Brain pericyte (primary cell): ENCODE data around the gene MYO18B.

Source experiments
- DNase-seq: peaks from one replicate; pipeline ENCODE4 v3.0.0-alpha.2; 2012; ENCODE audit warnings: low read depth, low spot score

Gene MYO18B

DNA sequence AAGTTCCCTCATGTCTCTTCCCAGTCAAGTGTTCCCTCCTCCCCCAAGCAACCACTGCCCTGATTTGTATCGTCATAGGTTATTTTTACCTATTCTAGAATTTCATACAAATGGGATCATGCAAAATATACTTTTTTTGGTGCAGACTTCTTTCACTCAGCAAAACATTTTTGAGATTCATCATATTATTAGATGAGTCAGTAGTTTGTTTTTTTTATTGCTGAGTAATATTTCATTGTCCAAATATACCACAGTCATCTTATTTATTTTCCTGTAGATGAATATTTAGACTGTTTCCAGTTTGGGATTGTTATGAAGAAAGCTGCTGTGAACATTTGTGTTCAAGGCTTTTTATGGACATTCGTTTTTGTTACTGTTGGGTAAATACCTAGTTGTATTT lies 301.0 kb downstream of the MYO18B start:
- no peak for DNase-seq

DNA sequence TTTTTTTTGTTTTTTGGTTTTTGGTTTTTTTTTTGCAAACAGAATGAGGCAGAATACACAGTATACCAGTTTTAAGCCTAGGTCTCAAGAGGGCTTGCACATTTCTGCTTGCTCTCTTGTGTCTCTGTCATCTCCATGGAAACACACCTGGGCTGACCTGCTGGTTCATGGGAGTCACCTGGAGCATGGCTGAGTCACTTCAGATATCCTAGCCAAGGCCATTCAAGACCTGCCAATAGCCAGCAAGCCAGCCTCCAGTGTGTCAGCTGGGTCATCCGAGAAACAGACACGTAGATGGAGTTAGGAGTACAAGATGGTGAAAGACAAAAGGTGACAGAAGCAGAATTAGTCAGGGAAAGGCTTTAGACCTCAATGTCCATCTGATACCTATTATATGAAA lies 303.1 kb downstream of the MYO18B start:
- DNase-seq, result no peak

DNA sequence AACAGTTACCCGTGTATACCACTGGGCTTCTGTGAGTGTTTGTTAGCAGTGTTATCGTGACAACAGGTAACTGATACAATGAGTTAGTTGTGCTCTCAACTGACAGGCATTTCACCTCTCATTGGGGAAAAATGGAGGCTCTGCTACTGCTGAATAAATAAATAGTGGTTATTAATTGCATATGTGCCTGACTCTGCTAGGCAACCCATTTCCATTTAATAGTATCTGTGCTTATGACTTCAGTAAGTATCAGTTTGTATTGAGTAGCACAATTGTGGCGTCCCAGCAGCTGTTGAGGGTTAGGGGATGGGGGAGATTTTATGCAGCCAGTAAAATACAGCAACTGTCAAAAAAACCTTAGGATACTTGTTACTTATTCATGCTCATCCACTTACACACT lies 303.9 kb downstream of the MYO18B start:
- DNase-seq, result no peak

DNA sequence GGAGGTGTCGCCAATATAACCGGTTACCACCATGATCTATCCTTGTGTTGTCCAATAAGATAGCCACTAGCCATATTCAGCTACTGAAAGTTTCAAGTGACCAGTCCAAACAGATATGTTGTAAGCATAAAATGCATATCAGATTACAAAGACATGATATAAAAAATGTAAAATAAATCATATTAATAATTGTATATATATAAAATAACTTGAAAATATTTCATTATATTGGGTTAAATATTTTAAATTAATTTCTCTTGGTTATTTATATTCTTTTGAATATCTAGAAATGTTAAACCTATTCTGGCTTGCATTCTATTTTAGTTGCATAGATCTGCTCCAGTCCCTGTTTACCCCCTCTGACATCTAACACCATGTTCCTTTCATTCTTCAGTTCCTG lies 305.5 kb downstream of the MYO18B start:
- no peak for DNase-seq

DNA sequence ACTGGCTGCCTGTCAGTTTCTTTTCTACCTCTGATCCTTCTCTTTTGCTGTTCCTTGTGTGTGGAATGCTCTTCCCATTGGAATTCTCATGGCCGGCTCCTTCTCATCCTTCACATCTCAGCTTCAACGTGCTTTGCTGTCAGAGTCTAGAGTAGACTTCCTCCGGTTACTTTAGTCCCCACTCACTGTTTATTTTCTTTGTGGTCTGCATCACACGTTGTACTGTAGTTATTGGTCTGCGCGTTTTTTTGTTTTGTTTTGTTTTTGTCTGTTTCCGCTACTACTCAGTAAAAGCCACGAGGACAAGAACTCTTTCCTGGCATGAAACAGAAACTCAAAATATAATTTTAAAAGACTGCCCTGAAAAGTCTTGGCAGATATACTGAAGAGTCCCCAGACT lies 305.9 kb downstream of the MYO18B start:
- no peak for DNase-seq

DNA sequence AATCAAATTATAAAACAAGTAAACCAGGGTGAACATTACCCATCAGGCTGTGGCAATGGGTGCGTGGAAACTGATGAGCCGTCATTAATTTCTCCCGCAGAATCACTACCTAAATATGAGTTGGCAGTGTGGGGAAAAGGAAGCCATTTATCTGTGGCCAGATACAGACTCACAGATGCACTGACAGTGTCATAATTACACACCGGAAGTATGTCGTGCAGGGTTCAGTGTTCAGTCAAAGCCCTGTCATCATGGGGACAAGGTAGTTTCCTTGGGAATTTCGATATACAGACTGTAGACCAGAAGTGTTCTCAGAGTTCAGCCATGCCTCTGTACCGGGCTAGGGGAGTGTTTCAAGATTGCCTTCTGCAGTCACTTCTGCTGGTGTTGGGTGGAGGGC lies 308.1 kb downstream of the MYO18B start:
- no peak for DNase-seq

DNA sequence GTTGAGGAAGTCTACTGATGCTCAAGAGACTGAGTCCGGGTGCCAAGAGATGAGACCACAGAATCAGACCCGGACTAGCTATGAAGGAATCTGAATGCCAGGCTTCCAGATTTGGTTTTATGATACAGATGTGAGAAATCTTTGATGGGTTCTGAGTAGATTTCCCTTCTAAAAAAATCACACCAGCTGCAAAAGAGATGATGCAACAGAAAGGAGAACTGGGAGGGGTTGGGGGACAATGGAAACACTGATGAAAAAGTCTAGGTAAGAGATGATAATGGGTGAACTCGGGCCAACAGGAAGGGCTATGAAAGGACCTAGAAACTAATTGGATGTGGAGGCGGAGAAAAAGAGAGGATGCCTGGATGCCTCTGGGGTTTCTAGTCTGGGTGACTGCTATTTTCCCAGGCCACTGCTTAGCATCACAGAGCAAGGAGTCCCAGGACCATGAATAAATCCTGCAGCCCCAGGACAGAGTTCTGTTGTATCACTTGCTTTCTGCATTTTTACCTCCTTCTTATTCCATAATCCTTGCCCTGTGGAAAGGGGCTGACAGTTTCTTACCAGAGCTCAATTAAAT lies 311.8 kb downstream of the MYO18B start:
- no peak for DNase-seq

DNA sequence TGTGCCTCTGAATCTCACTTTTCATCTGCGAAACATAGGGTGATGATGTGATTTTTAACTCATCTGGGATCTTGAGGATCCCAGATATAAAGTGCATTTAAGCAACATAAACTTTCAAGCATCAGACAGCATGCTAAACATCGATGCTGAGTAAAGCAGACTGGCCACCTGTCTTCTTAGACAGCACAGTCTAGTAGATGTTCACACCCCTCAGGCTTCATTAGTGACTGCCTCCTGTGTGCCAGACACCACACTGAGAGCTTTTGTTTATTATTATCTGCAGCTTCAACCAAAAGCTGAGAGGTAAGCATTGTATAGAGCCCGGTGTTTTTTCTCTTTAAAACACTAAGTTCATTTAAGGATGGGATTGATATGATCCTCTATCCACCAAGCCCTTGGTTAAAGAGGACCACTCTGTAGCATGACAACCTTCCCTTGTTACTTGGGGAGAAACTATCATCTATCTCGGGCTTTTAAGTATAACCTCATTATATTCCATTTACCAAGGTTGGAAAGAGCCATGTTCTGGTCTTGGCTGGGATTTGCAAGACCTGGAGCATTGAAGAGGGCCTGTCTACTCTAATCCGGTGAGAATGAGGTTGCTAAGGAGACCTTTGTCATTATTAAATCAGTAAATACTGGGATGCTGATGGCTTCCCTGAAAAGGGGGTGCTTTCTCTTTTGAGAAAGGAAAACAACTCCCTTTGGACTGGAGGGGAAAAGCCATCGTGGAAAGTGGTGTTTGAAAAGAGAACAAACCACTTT lies 313.0 kb downstream of the MYO18B start:
- no peak for DNase-seq

DNA sequence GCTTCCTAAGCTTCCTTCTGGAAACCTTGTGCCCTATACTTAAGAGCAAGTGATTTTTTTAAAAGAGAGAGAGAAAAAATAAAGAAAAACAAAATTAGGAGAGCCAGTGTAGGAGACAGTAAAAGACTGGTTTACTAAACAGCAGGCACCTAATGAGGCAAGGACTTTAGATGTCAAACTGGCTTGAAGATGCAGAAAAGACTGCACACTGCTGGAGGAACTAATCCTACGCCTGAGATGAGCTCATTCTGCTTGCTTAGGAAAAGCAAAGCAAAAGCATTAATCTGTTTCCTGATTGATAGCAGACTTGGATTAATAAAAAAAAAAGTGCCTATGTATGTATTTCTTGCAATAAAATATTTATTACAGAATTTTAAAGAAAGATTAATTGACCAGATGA lies 313.7 kb downstream of the MYO18B start:
- DNase-seq, result no peak

DNA sequence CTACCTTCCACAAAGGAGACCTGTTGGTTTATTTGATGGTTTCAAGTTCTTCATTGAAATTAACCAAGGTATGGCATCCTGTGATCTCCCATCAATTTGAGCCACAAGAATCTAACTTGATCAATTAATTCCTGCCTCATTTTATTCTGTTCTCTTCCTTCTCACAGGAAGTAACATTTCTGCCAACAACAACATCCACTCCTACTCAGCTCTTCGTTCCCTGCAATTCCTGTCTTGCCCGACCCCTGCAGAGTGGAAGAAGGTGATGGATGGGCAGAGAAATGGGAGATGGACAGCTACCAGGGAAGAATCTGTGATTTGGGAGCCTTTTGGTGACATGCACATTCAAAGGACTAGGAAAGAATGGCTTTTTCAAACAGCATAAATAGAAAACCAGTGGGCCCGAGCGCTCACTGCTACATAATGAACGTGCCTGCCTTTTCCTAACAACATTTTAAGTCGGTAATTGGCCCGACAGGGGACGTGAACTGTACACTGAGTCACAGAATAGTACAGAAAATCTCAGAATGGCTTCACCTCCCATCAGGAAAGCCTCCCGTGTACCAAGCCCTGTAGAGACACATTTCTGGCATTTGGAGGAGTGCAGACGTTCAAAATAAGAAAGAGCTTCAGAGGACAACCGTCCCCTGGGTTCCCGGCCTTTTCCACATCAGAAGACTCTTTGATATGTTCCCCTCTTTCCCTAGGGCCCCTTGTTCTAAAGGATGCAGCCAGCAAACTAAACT lies 314.6 kb downstream of the MYO18B start:
- DNase-seq, result no peak

DNA sequence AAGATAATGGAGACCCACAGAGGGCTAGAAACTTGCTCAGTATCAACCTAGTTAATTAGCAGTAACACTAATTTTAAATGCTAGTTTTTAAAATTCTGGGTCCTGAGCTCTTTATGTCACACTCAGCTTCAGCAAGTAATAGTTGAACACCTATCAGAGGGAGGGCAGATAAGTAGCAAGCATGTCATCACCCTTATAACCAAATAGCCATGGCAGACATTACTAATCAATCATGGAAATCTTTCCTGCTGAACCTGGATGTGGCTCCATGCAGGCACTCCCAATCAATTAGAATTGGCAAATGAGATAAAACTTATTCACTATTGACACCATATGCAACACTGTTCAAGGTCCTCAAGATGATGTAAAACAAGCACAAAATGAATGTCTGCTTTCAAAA lies 315.7 kb downstream of the MYO18B start:
- DNase-seq, result no peak

DNA sequence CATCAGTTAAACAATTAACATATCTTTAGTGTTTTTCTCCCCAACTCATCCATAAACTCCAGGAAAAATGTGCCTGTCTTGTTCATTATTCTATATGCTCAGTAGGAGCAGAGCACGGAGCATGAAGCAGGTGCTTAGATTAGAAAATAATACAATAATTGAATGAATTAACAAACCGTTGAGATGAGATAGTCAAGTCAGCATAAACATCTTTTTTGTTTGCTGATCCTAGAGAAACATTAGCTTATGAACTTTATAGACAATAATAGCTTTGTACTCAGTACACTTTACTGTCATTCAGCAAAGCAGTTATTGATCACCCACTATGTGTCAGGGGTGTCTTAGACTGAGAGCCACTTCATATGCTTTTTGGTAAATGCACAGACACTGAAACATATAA lies 322.1 kb downstream of the MYO18B start:
- DNase-seq, result no peak

DNA sequence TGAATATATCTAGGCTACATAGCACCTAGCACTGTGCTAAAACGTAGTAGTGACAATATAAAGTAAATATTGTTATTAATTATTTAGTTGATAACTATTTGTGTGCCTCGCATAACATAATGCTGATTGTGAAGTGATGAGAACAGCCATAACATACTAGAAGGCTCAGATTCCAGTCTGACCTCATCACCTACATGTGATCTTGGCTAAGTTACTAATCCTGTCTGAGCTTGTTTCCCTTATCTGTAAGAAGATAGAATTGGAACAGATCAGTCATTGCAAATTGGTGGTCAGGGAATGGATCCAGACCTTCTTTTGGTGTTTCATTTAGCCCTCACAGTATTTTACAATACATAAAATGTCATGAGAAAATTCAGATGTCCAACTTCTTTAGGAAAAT lies 323.9 kb downstream of the MYO18B start:
- DNase-seq, result no peak

DNA sequence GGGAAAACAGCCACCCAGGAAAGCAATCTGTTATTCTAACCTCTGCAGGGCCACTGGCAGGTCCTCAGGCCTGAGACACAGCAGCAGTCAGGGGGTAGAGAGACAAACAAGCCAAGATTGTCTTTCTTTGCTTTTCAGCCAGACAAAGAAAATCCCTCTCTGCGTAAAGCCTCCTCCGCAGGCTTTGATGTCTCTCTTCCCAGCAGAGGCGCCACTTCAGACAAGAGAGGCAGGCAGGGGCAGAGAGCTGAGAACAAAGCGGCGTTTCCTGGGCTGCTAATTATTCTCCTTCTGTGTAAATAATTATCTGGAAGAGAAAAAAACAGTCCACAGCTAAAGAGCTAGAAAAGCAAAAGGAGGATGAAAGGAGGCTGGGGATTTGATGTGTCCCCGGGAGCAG lies 324.5 kb downstream of the MYO18B start:
- no peak for DNase-seq

DNA sequence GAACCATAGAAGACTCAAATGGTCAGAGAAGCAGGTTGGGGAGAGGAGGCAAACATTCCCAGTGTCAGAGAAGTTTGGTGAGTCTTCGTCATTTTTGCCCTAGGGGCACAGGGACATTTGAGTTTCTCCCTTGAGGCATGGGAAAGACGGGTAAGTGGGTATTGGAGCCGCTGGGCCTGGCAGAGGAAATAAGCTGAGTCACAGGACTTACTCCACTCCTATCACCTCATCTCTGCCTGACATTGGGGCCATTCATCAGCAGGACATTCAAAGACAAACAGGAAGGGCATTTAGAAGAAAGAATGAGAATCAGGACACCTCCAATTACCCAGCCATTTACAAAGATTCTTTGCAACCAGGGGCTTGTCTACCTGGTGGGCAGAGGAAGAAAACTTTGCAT lies 326.6 kb downstream of the MYO18B start:
- no peak for DNase-seq

DNA sequence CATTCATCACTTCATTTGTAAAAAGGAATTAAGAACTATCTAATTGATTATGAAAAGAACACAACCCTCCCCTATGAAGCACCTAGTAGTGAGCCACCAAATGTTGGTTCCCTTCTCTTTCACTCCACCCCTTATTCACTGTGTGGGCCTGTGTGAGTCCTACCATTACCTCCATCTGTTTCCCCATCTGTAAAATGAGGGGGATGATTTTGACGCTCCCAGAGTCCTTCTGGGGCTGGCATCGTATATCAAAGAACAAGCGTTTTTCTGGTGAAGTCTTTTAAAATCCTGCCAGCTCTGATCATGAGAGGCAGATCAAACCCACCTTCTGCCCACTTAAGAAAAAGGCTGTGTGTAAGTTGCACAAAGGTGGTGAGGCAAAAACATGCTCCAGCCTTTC lies 330.6 kb downstream of the MYO18B start:
- DNase-seq, result no peak

DNA sequence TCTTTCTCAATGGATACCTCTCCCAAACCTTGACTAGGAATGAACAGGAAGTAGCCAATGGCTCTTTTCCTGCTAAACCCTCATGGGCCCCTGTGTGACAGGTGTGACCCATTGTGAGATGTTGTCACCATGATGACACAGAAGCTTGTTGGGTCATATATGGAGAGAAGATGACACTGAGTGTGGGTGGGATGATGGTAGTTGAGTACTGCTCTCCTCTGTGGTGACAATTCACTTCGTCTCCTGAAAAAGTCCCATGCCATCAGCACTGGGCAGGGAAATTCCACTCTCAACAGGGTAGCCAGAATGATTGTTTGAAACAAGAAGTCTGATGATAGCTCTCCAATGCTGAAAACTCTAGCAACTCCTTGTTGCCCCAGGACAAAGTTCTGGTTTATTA lies 333.3 kb downstream of the MYO18B start:
- no peak for DNase-seq

DNA sequence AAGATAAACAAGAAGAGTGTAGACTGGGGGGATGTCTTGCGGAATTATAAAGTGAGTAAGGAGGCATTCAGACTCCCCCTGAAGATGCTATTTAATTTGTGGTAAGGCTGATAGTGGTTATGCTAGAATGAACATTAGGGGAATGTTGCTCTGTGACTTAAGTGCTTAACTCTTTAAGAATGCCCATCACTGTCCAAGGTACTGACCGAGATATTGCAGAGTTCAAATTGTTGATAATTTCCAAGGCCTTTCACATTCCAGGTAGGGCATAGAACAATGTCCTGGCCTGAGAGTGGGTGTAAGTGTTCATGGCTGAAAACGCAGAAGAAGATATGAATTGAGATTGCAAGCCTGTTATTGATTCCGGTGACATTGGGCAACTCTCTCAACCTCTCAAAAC lies 337.0 kb downstream of the MYO18B start:
- no peak for DNase-seq
